Measurements from ENCODE around the gene CD28. TPM values are rescaled to one million over a fixed set of nuclear protein-coding genes. Genes with fewer than 3 reads are reported as not detected.

CD28 gene
- total RNA-seq, 2 donors from 2014 or later, result 0.05 to 0.51 TPM

GRCh38 chr2:203662951-203663350, 43.5 kb upstream of the CD28 start:
- Histone ChIP-seq H3K4me1 (replicated peaks) (no peaks in the 10 kb centered on the region), H3K27me3 (replicated peaks; ENCODE audit: insufficient read depth) (no peaks in the 10 kb centered on the region), H3K4me3 (no peak overlapping the region), H3K36me3 (no peaks in the 10 kb centered on the region), H3K9me3 (no peaks in the 10 kb centered on the region), H3K27ac (no peak overlapping the region)
- no peak for TF ChIP-seq CTCF (IDR thresholded peaks at IDR 0.05)
- TF ChIP-seq POLR2AphosphoS5 (IDR thresholded peaks at IDR 0.05), result no peak
- no peak for TF ChIP-seq POLR2A (IDR thresholded peaks at IDR 0.05)
- no peak for DNase-seq (ENCODE audit: low spot score)
- intact Hi-C loops (cut with DNase I), result no loop called here

- intact Hi-C loops (cut with DNase I), result no loop called here
- no peaks in the 10 kb centered on the region for H3K4me1 ChIP-seq (replicated peaks)
- 63% methylated on average over 7 of the region's 7 CpGs for WGBS
- H3K36me3 ChIP-seq, result no peaks in the 10 kb centered on the region
- H3K9me3 ChIP-seq, result no peaks in the 10 kb centered on the region
- DNase-seq (ENCODE audit: low spot score), result no peak
- no peak overlapping the region for H3K27ac ChIP-seq
- H3K27me3 ChIP-seq (replicated peaks; ENCODE audit: insufficient read depth), result no peaks in the 10 kb centered on the region
- H3K4me3 ChIP-seq, result no peak overlapping the region
- TF ChIP-seq POLR2AphosphoS5 (IDR thresholded peaks at IDR 0.05) (no peak), CTCF (IDR thresholded peaks at IDR 0.05) (no peak), POLR2A (IDR thresholded peaks at IDR 0.05) (no peak)
Observed at GRCh38 chr2:203664029-203664755, 42.2 kb upstream of the CD28 start.

DNA sequence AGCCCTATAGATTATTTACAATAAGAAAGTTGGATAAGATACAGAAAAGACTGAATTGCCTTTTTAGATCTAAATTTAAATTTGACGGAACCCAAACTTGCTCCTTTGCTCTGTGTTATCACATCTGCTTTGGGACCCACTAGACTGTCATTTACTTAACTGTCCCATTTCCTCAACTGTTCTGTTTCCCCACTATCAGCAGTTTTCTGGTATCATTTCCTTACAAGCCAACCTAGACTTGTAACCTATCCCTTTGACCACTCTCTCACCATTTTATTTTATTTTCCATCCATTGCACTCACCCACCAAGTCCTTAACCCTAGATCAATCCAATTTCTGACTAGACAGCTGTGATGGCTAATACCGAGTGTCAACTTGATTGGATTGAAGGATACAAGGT, 38.6 kb upstream of the CD28 start:
- Histone ChIP-seq H3K27me3 (replicated peaks; ENCODE audit: insufficient read depth) (no peaks in the 10 kb centered on the region), H3K4me1 (replicated peaks) (no peaks in the 10 kb centered on the region), H3K27ac (no peak overlapping the region), H3K4me3 (no peak overlapping the region), H3K36me3 (no peaks in the 10 kb centered on the region), H3K9me3 (no peaks in the 10 kb centered on the region)
- intact Hi-C loops (cut with DNase I), result no loop called here
- WGBS, result 94% methylated on average over 2 of the region's 2 CpGs
- no peak for DNase-seq (ENCODE audit: low spot score)
- TF ChIP-seq POLR2AphosphoS5 (IDR thresholded peaks at IDR 0.05) (no peak), POLR2A (IDR thresholded peaks at IDR 0.05) (no peak), CTCF (IDR thresholded peaks at IDR 0.05) (no peak)

- WGBS, result 54% methylated on average over 2 of the region's 2 CpGs
- Histone ChIP-seq H3K9me3 (no peaks in the 10 kb centered on the region), H3K4me3 (no peak overlapping the region), H3K4me1 (replicated peaks) (no peaks in the 10 kb centered on the region), H3K36me3 (no peaks in the 10 kb centered on the region), H3K27ac (no peak overlapping the region), H3K27me3 (replicated peaks; ENCODE audit: insufficient read depth) (no peaks in the 10 kb centered on the region)
- intact Hi-C loops (cut with DNase I), result no loop called here
- TF ChIP-seq POLR2A (IDR thresholded peaks at IDR 0.05), result no peak
- TF ChIP-seq POLR2AphosphoS5 (IDR thresholded peaks at IDR 0.05), result no peak
- TF ChIP-seq CTCF (IDR thresholded peaks at IDR 0.05), result no peak
- DNase-seq (ENCODE audit: low spot score), result no peak
Observed at GRCh38 chr2:203669820-203670219, 36.6 kb upstream of the CD28 start.

- DNase-seq (ENCODE audit: low spot score), result no peak
- no peaks in the 10 kb centered on the region for H3K4me1 ChIP-seq (replicated peaks)
- no peak overlapping the region for H3K4me3 ChIP-seq
- no peaks in the 10 kb centered on the region for H3K36me3 ChIP-seq
- no peaks in the 10 kb centered on the region for H3K27me3 ChIP-seq (replicated peaks; ENCODE audit: insufficient read depth)
- intact Hi-C loops (cut with DNase I), result no loop called here
- TF ChIP-seq POLR2AphosphoS5 (IDR thresholded peaks at IDR 0.05), result no peak
- TF ChIP-seq CTCF (IDR thresholded peaks at IDR 0.05), result no peak
- no peak for TF ChIP-seq POLR2A (IDR thresholded peaks at IDR 0.05)
- no peak overlapping the region for H3K27ac ChIP-seq
- H3K9me3 ChIP-seq, result no peaks in the 10 kb centered on the region
Observed at GRCh38 chr2:203670939-203671338, 35.5 kb upstream of the CD28 start.

Data from prostate gland (tissue), 2 donors.